Keratinocyte (primary cell): ENCODE data around the gene MED26. TPM values are rescaled to one million over a fixed set of nuclear protein-coding genes. Genes with fewer than 3 reads are reported as not detected.
"Not testable (repeated sequence)": the region's sequence is repeated elsewhere in the genome, so short reads cannot be mapped to it uniquely, and the experiment has no call there.

Source experiments
- DNase-seq: peaks from one replicate; pipeline ENCODE4 v3.0.0-alpha.2; 2011; ENCODE audit warnings: low read depth, missing footprints, low spot score
- FAIRE-seq: peaks from 2 replicates; lab custom pipeline; 2011; peaks lifted over from hg19 to GRCh38; lab: Jason Lieb, UNC
- H2AFZ ChIP-seq: 2 replicates; pipeline ENCODE4 v1.6.0; 2012; ENCODE audit warnings: low read length, control low read depth, inconsistent platforms; ENCODE audit not compliant: control insufficient read depth
- H3K27ac ChIP-seq: 2 replicates; pipeline ENCODE4 v1.5.1; 2011; ENCODE audit warnings: low read length; ENCODE audit not compliant: control insufficient read depth, insufficient read depth
- H3K27me3 ChIP-seq: 3 replicates; pipeline ENCODE4 v1.6.0; 2011; ENCODE audit warnings: low read length; ENCODE audit not compliant: control insufficient read depth, insufficient read depth; ENCODE audit errors: extremely low read depth
- H3K36me3 ChIP-seq, 2 experiments: 2 replicates in 1 of 2; 3 replicates in 1 of 2; pipeline ENCODE4 v1.5.1; 2011; ENCODE audit warnings: low read length in 2 of 2, mild to moderate bottlenecking in 1 of 2; ENCODE audit not compliant: control insufficient read depth in 2 of 2, insufficient read depth in 2 of 2; ENCODE audit errors: extremely low read depth in 1 of 2
- H3K4me1 ChIP-seq: 3 replicates; pipeline ENCODE4 v1.5.1; 2011; ENCODE audit warnings: low read length; ENCODE audit not compliant: control insufficient read depth, insufficient read depth; ENCODE audit errors: extremely low read depth
- H3K4me2 ChIP-seq: 3 replicates; pipeline ENCODE4 v1.6.0; 2011; ENCODE audit warnings: low read depth, low read length; ENCODE audit not compliant: control insufficient read depth, insufficient read depth; ENCODE audit errors: extremely low read depth
- H3K4me3 ChIP-seq, 3 experiments: fragments of 200-600 bp in 1 of 3; sonication (generic) in 1 of 3; 2 replicates in 2 of 3; 3 replicates in 1 of 3; pipeline ENCODE4 v1.5.1; 2011 to 2016; ENCODE audit warnings: low read length in 3 of 3, mild to moderate bottlenecking in 3 of 3, control low read depth in 2 of 3, inconsistent platforms in 1 of 3, low read depth in 1 of 3, mixed read lengths in 1 of 3, mixed run types in 1 of 3, moderate library complexity in 1 of 3; ENCODE audit not compliant: control insufficient read depth in 2 of 3, insufficient read depth in 2 of 3; ENCODE audit errors: extremely low read depth in 1 of 3
- H3K79me2 ChIP-seq: 2 replicates; pipeline ENCODE4 v1.6.0; 2012; ENCODE audit warnings: low read length; ENCODE audit not compliant: control insufficient read depth, insufficient read depth
- H3K9ac ChIP-seq: 3 replicates; pipeline ENCODE4 v1.6.0; 2011; ENCODE audit warnings: low read length; ENCODE audit not compliant: control insufficient read depth, insufficient read depth; ENCODE audit errors: extremely low read depth
- H3K9me1 ChIP-seq: 3 replicates; pipeline ENCODE4 v1.6.0; 2011; ENCODE audit warnings: low read length; ENCODE audit not compliant: control insufficient read depth, insufficient read depth; ENCODE audit errors: extremely low read depth
- H3K9me3 ChIP-seq: 2 replicates; pipeline ENCODE4 v1.5.1; 2012; ENCODE audit warnings: low read depth, low read length; ENCODE audit not compliant: control insufficient read depth
- H4K20me1 ChIP-seq: 3 replicates; pipeline ENCODE4 v1.6.0; 2011; ENCODE audit warnings: low read length; ENCODE audit not compliant: control insufficient read depth, insufficient read depth; ENCODE audit errors: extremely low read depth
- CTCF ChIP-seq, 3 experiments: IDR thresholded peaks in 1 of 3; conservative IDR thresholded peaks in 1 of 3; optimal IDR thresholded peaks in 1 of 3; 2 replicates in 2 of 3; 3 replicates in 1 of 3; pipeline versions ENCODE3 to v1.5.1; 2011; ENCODE audit warnings: low read length in 3 of 3, mild to moderate bottlenecking in 3 of 3, moderate library complexity in 2 of 3, control low read depth in 1 of 3, inconsistent platforms in 1 of 3; ENCODE audit not compliant: insufficient read depth in 2 of 3; ENCODE audit errors: extremely low read depth in 1 of 3
- EZH2 ChIP-seq: IDR thresholded peaks from one replicate; pipeline ENCODE4 v1.6.1; 2012; ENCODE audit warnings: inconsistent platforms, mild to moderate bottlenecking, low read length, moderate library complexity
- dilution Hi-C: fragments of 300-500 bp; cut with MboI; formaldehyde crosslinking; loops from one replicate; pipeline ENCODE4 v1.7.0; 2020; ENCODE audit warnings: low sequenced_read_pairs; ENCODE audit not compliant: extremely low pct_ligation_motif_present
- polyA plus RNA-seq, 5 experiments: library from polyadenylated mRNA; depleted of rRNA in 3 of 5; stranded (reverse) in 3 of 5; stranded (forward) in 1 of 5; unstranded in 1 of 5; fragments of >200 nt; gene quantifications; 1 replicate in 1 of 5; 2 replicates in 3 of 5; 3 replicates in 1 of 5; pipeline versions ENCODE4 v1.2.1 to v1.2.3, GENCODE V29; 2011 to 2012; ENCODE audit warnings: missing spikeins in 2 of 5, low read depth in 1 of 5, low replicate concordance in 1 of 5

Gene MED26
- polyA plus RNA-seq, 1 donor (not counting 4 experiments of a cell fraction or from before 2014, with no cell fraction given) = 4.7 TPM

GRCh38 chr19:16554776-16555175 is 73.2 kb downstream of the MED26 start:
- no peak overlapping the region for H2AFZ ChIP-seq
- H3K4me3 ChIP-seq = no peak overlapping the region
- dilution Hi-C loops = no loop called here
- H4K20me1 ChIP-seq = no peaks in the 10 kb centered on the region
- no peaks in the 10 kb centered on the region for H3K27me3 ChIP-seq
- FAIRE-seq (no peak), DNase-seq (no peak)
- peaks cover 4% of the 10 kb centered on the region for H3K79me2 ChIP-seq
- H3K9me3 ChIP-seq = no peaks in the 10 kb centered on the region
- peaks cover under 1% of the 10 kb centered on the region for H3K4me1 ChIP-seq
- H3K9ac ChIP-seq = no peak overlapping the region
- no peak overlapping the region for H3K27ac ChIP-seq
- H3K36me3 ChIP-seq = peaks cover 21 to 32% of the 10 kb centered on the region in 2 experiments
- TF ChIP-seq EZH2 (no peak), CTCF (optimal IDR thresholded peaks at IDR 0.05 in 1 of 3, IDR thresholded peaks at IDR 0.05 in 1 of 3, conservative IDR thresholded peaks at IDR 0.05 in 1 of 3; ENCODE audit: extremely low read depth in 1 of 3, insufficient read depth in 2 of 3, low read length in 3 of 3) (no peak)
- H3K9me1 ChIP-seq = peaks cover 2% of the 10 kb centered on the region
- no peak overlapping the region for H3K4me2 ChIP-seq

- H3K27me3 ChIP-seq, FAIRE-seq, H3K27ac ChIP-seq, H3K9ac ChIP-seq, dilution Hi-C loops, H2AFZ ChIP-seq, H3K4me2 ChIP-seq, DNase-seq, H3K79me2 ChIP-seq, H3K4me3 ChIP-seq, H3K9me1 ChIP-seq, H3K9me3 ChIP-seq, H4K20me1 ChIP-seq: not testable (repeated sequence)
- H3K36me3 ChIP-seq = peaks cover 20 to 26% of the 10 kb centered on the region in 2 experiments
- peaks cover 15% of the 10 kb centered on the region for H3K4me1 ChIP-seq
These were observed 76.1 kb downstream of the MED26 start for GRCh38 chr19:16551902-16552301.

GRCh38 chr19:16548956-16549355 is 79.0 kb downstream of the MED26 start:
- no peak for FAIRE-seq
- Histone ChIP-seq H3K4me3 (no peak overlapping the region), H3K79me2 (peaks cover 10% of the 10 kb centered on the region), H3K4me1 (peaks cover 15% of the 10 kb centered on the region), H4K20me1 (no peaks in the 10 kb centered on the region), H2AFZ (no peak overlapping the region), H3K9me1 (no peaks in the 10 kb centered on the region), H3K36me3 (peaks cover 5 to 12% of the 10 kb centered on the region in 2 experiments), H3K27ac (peak overlapping the region; percentile 45), H3K9me3 (no peaks in the 10 kb centered on the region), H3K27me3 (no peaks in the 10 kb centered on the region), H3K4me2 (peak overlapping the region; percentile 17), H3K9ac (no peak overlapping the region)
- TF ChIP-seq CTCF (optimal IDR thresholded peaks at IDR 0.05 in 1 of 3, IDR thresholded peaks at IDR 0.05 in 1 of 3, conservative IDR thresholded peaks at IDR 0.05 in 1 of 3; ENCODE audit: extremely low read depth in 1 of 3, insufficient read depth in 2 of 3, low read length in 3 of 3) = no peak
- no peak for TF ChIP-seq EZH2
- dilution Hi-C loops = no loop called here
- DNase-seq = peak; percentile 61
